DND-41 (cell line): ENCODE results near the gene GABRG3.

Source experiments
- EZH2 ChIP-seq: IDR thresholded peaks from 3 replicates; pipeline ENCODE4 v1.6.1; 2012; ENCODE audit warnings: borderline replicate concordance, low read depth, mild to moderate bottlenecking, moderate library complexity, low read length, inconsistent platforms; ENCODE audit not compliant: severe bottlenecking
- TF ChIP-seq, protein P1 (sequence below): IDR thresholded peaks from 2 replicates; pipeline ENCODE4 v1.5.1; 2012; ENCODE audit warnings: borderline replicate concordance, low read length, moderate library complexity, mild to moderate bottlenecking; ENCODE audit not compliant: poor library complexity, severe bottlenecking; ENCODE audit errors: extremely low read depth

DNA sequence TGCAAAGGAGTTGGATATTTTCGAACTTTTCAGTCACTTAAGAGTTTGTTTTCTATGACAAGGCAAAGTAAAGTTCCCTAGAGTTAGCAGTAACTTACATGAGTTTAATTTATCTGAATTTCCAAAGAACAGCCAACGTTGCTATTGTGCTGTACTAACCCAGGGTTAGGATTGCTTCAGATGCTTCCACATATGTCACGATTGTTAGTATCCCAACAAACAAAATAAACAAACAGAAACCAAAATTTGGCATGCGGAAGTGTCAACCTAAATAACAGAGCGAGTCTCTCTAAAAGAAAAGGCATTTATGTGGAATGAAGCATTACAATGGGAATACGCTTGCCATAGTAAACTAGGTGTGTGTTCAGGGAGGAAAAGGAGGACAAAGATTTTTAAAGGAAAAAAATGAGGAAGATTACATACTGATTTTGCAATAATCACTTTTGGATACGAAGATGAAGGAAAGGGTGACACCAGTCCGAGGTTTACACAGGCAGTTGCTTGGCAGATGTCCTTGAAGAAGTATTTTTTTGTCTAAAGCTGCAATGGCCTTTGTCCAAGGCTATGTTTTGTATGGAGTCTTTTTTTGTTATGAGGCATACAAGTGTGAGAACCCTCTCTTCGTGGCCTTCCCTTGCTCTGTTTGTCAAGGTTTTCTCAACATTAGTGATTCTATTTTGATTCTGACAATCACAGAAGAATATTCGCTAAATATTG, 267.9 kb downstream of the GABRG3 start:
- TF ChIP-seq EZH2: no peak
- TF ChIP-seq, protein P1, sequence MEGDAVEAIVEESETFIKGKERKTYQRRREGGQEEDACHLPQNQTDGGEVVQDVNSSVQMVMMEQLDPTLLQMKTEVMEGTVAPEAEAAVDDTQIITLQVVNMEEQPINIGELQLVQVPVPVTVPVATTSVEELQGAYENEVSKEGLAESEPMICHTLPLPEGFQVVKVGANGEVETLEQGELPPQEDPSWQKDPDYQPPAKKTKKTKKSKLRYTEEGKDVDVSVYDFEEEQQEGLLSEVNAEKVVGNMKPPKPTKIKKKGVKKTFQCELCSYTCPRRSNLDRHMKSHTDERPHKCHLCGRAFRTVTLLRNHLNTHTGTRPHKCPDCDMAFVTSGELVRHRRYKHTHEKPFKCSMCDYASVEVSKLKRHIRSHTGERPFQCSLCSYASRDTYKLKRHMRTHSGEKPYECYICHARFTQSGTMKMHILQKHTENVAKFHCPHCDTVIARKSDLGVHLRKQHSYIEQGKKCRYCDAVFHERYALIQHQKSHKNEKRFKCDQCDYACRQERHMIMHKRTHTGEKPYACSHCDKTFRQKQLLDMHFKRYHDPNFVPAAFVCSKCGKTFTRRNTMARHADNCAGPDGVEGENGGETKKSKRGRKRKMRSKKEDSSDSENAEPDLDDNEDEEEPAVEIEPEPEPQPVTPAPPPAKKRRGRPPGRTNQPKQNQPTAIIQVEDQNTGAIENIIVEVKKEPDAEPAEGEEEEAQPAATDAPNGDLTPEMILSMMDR: no peak
